ENCODE measurements around the gene MARCHF2. TPM values are rescaled to one million over a fixed set of nuclear protein-coding genes. Genes with fewer than 3 reads are reported as not detected.

Gene MARCHF2
- total and polyA plus RNA-seq, 9 of the 15 experiments (the other 6 are each of a cell fraction or from before 2014, with no cell fraction given): 0.39 to 6.4 (median 2.2) TPM

DNA sequence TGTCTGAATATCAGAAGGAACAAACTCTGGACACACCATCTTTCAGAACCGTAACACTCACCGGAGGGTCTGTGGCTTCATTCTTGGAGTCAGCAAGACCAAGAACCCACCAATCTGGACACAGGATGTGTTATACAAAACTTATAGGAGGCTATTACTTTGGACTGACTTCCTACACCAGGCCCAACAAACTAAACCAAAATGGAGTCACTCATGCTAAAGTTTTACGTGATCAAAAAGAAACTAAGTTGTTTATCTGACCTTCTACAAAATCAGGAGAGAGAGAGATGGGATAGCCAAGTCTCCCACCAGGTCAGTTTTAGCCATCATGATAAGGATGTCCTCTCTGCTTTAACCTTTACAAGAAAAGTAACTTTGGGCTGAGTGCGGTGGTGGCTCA lies 26.1 kb upstream of the MARCHF2 start (continued):
- TF ChIP-seq, protein P1, sequence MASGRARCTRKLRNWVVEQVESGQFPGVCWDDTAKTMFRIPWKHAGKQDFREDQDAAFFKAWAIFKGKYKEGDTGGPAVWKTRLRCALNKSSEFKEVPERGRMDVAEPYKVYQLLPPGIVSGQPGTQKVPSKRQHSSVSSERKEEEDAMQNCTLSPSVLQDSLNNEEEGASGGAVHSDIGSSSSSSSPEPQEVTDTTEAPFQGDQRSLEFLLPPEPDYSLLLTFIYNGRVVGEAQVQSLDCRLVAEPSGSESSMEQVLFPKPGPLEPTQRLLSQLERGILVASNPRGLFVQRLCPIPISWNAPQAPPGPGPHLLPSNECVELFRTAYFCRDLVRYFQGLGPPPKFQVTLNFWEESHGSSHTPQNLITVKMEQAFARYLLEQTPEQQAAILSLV (tag; IDR thresholded peaks at IDR 0.05): peak; percentile 80
- TF ChIP-seq, protein P2, sequence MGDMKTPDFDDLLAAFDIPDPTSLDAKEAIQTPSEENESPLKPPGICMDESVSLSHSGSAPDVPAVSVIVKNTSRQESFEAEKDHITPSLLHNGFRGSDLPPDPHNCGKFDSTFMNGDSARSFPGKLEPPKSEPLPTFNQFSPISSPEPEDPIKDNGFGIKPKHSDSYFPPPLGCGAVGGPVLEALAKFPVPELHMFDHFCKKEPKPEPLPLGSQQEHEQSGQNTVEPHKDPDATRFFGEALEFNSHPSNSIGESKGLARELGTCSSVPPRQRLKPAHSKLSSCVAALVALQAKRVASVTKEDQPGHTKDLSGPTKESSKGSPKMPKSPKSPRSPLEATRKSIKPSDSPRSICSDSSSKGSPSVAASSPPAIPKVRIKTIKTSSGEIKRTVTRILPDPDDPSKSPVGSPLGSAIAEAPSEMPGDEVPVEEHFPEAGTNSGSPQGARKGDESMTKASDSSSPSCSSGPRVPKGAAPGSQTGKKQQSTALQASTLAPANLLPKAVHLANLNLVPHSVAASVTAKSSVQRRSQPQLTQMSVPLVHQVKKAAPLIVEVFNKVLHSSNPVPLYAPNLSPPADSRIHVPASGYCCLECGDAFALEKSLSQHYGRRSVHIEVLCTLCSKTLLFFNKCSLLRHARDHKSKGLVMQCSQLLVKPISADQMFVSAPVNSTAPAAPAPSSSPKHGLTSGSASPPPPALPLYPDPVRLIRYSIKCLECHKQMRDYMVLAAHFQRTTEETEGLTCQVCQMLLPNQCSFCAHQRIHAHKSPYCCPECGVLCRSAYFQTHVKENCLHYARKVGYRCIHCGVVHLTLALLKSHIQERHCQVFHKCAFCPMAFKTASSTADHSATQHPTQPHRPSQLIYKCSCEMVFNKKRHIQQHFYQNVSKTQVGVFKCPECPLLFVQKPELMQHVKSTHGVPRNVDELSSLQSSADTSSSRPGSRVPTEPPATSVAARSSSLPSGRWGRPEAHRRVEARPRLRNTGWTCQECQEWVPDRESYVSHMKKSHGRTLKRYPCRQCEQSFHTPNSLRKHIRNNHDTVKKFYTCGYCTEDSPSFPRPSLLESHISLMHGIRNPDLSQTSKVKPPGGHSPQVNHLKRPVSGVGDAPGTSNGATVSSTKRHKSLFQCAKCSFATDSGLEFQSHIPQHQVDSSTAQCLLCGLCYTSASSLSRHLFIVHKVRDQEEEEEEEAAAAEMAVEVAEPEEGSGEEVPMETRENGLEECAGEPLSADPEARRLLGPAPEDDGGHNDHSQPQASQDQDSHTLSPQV (IDR thresholded peaks at IDR 0.05): peak; percentile 97
- TF ChIP-seq ZNF12 (CRISPR knock-in tag; IDR thresholded peaks at IDR 0.05) (no peak), GABPB2 (CRISPR knock-in tag; conservative IDR thresholded peaks at IDR 0.05) (no peak), HDAC8 (tag; IDR thresholded peaks at IDR 0.05) (peak; percentile 79), CBFB (CRISPR knock-in tag; IDR thresholded peaks at IDR 0.05) (no peak), TCFL5 (CRISPR knock-in tag; conservative IDR thresholded peaks at IDR 0.05) (no peak; the same call in 1 of the 2 replicates), MCM3 (IDR thresholded peaks at IDR 0.05) (no peak), PTTG1 (tag; IDR thresholded peaks at IDR 0.05; ENCODE audit: low read depth) (peak; percentile 85), MCM2 (IDR thresholded peaks at IDR 0.05; ENCODE audit: low read depth) (no peak), PTRF (tag; IDR thresholded peaks at IDR 0.05) (peak; percentile 86), LARP7 (IDR thresholded peaks at IDR 0.05) (no peak), ARNT (IDR thresholded peaks at IDR 0.05) (no peak), NFXL1 (CRISPR knock-in tag; IDR thresholded peaks at IDR 0.05) (0 out of 2 replicates have a peak, but pooled peaks have one; percentile 73), SP2 (IDR thresholded peaks at IDR 0.05; ENCODE audit: extremely low read depth, low read depth, low read length, poor library complexity, severe bottlenecking) (no peak), ZNF668 (CRISPR knock-in tag; IDR thresholded peaks at IDR 0.05) (0 out of 2 replicates have a peak, but pooled peaks have one; percentile 45), KDM4B (IDR thresholded peaks at IDR 0.05; ENCODE audit: borderline replicate concordance in 2 of 2, low read depth in 1 of 2) (no peak), ETV1 (tag; conservative IDR thresholded peaks at IDR 0.05; ENCODE audit: low read depth) (peak; percentile 35; the same call in 1 of the 2 replicates), DDX20 (tag; IDR thresholded peaks at IDR 0.05; ENCODE audit: low read depth) (peak; percentile 78)
- TF ChIP-seq, protein P3, sequence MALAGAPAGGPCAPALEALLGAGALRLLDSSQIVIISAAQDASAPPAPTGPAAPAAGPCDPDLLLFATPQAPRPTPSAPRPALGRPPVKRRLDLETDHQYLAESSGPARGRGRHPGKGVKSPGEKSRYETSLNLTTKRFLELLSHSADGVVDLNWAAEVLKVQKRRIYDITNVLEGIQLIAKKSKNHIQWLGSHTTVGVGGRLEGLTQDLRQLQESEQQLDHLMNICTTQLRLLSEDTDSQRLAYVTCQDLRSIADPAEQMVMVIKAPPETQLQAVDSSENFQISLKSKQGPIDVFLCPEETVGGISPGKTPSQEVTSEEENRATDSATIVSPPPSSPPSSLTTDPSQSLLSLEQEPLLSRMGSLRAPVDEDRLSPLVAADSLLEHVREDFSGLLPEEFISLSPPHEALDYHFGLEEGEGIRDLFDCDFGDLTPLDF (CRISPR knock-in tag; IDR thresholded peaks at IDR 0.05): no peak
- TF ChIP-seq, protein P4, sequence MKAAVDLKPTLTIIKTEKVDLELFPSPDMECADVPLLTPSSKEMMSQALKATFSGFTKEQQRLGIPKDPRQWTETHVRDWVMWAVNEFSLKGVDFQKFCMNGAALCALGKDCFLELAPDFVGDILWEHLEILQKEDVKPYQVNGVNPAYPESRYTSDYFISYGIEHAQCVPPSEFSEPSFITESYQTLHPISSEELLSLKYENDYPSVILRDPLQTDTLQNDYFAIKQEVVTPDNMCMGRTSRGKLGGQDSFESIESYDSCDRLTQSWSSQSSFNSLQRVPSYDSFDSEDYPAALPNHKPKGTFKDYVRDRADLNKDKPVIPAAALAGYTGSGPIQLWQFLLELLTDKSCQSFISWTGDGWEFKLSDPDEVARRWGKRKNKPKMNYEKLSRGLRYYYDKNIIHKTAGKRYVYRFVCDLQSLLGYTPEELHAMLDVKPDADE (conservative IDR thresholded peaks at IDR 0.05; ENCODE audit: control insufficient read depth, low read depth, low read length): no peak
- TF ChIP-seq, protein P5, sequence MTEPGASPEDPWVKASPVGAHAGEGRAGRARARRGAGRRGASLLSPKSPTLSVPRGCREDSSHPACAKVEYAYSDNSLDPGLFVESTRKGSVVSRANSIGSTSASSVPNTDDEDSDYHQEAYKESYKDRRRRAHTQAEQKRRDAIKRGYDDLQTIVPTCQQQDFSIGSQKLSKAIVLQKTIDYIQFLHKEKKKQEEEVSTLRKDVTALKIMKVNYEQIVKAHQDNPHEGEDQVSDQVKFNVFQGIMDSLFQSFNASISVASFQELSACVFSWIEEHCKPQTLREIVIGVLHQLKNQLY (CRISPR knock-in tag; conservative IDR thresholded peaks at IDR 0.05): no peak
